Activated T-cell treated with anti-CD3 and anti-CD28 coated beads for 4 hours (primary cell): ENCODE data around the gene CXCR1.
A peak's percentile ranks its signal among the peaks of the same experiment; 100 is the strongest.
"Not testable (repeated sequence)": the region's sequence is repeated elsewhere in the genome, so short reads cannot be mapped to it uniquely, and the experiment has no call there.

Experiments used
- DNase-seq: peaks from one replicate; pipeline ENCODE4 v3.0.0-alpha.2; 2020

Gene CXCR1

DNA sequence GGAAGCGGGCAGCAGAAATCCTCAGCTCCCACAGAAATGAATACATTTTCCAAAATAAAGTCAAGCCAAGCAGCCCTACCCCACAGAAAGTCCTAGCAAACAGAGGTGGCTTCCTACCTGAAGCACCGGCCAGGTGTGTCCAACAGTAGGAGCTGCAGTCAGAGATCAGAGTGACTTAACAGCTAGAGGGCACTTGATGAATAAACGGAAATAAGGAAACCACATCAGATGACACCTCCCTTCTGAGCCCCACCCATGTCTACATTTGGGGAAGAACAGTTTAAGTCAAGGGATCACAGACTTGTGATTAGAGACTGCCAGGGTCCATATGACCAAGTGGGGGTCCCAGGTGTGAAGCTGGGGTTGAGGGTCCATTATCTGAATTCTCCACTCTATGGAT lies at the start of gene CXCR1:
Gene CXCR1 (minus strand): TSS at position 172 of the 400 bp plus-strand sequence. CDS start 1,751 bp downstream, outside the sequence.
- DNase-seq: peak; percentile 14

DNA sequence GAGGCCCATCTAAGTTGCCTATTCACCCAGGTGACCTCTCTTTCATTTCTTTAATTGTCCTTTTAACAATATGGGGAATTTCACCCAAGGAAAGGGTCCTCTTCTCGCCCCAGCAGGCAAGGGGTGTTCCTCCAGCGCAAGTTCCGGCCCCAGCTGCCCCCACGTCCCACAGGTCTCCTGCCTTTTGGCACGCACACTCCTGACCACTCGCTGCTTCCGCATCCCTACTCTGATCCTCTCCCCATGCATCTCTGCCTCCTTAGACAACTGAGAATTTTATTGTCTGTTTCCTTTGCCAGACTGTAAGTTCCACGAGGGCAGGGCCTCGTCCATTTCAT lies 49.5 kb upstream of the CXCR1 start:
- no peak for DNase-seq

DNA sequence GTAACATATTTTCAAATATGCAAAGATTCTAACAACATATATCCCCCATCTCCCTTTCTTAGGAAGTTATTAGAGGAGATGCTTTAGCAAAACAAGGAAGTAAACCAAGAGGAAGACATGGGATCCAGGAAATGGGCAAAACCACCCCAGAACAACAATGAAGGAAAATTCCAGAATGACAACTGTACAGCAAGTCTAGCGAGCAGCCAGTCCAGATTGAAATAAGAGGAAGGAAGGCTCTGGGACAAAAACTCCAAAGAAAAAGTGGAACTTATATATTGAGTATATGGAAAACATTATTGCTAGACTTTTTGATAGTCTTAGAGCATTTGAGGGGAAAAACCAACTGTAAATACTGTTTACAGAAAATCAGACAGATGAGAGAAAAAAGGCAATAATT lies 47.4 kb upstream of the CXCR1 start:
- DNase-seq: no peak

DNA sequence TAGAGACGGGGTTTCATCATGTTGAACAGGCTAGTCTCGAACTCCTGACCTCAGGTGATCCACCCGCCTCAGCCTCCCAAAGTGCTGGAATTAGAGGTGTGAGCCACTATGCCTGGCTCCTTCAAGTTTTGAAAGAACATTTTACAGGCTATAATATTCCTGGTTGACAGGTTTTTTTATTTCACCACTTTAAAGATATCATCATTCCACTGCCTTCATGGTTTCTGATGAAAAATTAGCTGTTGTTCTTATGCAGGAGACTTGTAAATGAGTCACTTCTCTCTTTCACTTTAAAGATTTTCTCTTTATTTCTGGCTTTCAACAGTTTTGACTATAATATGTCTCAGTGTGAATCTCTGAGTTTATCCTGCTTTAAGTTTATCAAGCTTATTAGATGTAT lies 42.3 kb upstream of the CXCR1 start:
- DNase-seq: no peak

DNA sequence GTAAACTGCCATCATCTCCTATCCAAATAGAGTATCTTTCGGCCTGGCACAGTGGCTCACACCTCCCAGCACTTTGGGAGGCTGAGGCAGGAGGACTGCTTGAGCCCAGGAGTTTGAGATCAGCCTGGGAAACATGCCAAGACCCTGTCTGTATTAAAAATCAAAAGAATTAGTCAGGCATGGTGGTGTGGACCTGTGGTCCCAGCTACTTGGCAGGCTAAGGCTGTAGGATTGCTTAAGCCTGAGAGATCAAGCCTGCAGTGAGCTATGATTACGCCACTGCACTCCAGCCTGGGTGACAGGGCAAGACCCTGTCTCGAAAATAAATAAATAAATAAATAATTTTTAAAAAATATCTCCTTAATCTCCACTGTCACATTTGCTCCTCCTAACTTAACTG lies 35.5 kb upstream of the CXCR1 start:
- DNase-seq: no peak

DNA sequence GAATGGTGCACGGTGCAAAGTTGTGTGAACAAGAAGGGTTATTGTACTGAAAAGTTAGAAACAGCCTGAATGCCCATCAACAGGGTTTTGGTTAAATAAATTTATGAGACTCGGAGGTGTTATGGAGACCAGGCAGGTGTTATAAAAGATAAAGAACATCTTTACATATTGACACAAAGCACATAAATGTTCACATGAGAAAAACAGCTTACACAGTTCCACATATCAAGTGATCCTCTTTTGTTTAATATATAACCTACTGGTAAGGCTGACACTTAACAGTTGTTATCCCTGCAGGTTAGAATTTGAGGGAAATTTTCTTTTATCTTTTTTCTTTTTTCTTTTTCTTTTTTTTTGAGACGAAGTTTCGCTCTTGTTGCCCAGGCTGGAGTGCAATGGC lies 30.2 kb upstream of the CXCR1 start:
- DNase-seq: no peak

DNA sequence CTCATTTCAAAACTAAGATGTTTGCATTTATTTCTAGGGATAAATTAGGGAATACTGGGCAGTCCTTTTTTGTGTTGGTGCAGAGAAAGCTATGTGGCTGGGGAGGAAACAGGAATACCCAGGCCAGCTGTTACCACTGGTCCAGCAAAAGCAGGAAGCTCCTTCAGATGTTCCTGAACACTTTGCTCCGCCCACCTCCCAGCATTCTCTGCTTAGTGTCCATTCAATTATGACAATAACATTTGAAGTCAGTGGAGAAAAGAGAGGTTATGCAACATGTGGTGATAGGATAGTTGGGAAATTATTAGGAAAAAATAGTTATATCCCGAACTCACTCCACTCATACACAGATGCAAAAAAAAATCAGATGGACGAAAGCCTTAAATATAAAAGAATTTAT lies 28.1 kb upstream of the CXCR1 start:
- DNase-seq: no peak

DNA sequence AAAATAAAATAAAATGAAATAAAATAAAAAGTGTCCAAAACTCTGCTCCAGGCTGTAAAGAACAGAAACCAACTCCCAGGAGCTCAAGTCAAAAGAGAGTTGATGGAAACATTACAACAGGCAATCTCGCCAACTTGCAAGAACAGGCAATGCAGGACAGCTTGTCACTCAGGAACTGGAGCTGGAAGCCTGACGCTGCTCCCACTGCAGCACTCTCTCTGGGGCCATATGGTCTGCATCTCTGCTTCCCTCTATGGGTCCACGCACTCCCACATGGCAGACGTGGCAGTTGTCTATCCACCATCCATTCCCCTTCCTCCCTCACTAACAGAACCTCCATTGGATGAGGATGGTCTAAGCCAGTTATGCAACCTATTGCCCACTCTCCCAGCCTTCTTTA lies 26.9 kb upstream of the CXCR1 start:
- DNase-seq: no peak

DNA sequence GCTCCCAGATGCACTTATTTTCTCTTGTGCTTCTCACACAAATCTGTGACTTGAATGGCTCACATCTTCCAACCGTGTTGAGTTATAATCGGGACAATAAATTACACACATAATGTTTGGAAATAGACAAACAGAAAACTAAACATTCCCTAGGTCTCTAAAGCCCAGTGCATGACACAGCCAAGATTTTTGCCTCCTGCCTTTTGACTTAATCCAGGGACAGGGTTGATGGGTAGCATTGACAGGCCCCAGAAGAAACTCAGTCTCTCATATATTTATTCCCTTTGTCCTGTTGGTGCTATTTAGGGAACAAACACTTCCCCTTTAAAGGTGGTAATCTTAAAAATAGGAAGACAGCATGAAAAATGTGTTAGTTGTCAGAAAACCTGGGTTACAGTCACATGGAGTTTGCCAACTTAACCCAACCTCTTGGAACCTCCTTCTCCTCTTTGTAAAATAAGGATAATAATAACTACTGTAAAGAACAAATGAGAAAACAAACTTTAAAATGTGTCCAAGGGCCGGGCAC lies 26.2 kb upstream of the CXCR1 start:
- no peak for DNase-seq

DNA sequence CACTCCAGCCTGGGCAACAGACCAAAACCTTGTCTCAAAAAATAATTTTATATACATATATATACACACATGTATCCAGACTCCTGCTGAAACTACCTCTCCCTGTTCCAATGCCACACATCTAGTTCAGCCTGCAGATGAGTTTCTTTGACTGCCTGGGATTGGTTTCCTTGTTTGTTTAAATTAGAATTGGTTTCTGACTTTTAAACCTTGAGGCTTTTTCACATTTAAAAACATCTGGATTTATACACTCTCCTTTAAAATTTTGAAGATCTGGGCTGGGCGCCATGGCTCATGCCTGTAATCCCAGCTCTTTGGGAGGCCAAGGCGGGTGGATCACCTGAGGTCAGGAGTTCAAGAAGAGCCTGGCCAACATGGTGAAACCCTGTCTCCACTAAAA lies 21.8 kb upstream of the CXCR1 start:
- no peak for DNase-seq

DNA sequence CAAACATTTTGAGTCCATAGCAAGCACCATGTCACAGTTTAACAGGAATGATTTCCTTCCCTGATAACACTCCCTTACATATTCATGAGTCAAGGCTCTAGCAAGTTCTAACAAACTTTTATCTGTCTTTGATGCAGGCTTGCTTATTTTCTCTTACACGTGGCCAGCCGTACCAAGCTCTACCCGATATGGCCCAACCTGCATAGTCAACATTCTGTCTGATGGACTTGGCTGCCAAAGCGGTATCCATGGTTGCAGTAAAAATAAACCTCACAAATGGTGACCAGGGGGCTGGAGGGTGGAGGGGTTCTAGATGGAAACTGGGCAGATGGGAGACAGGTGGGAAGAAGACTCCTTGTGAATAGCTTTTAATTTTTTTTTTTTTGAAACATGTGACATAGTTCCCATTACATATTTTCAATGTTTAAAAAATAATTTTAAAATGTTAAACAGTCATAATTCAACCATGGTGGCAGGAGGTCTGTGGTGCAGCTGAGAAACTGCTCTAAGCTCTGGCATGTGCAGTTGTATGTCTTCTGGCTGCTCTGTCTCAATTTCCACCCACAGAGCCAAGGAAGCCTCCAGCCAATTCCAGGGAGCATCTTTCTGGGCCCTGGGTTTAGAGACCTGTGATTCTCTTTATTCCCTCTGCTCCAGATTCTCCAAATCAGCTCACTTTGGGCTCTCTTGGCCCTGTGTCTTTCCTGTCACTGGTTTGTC lies 20.7 kb upstream of the CXCR1 start:
- no peak for DNase-seq

DNA sequence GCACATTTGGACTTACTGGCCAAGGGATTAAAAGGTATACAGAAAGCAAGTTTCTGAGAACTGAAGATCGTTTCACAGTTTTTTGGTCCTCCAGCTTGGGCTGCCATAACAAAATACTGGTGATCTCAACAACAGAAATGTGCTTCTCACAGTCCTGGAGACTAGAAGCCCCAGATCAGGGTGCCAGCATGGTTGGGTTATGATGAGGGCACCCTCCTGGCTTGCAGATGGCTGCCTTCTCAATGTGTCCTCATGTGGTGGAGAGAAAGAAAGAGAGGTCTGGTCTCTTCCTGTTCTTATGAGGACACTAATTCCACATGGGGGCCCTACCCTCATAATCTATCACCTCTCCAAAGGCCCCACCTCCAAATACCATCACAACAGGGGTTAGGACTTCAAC lies 20.1 kb upstream of the CXCR1 start:
- DNase-seq: no peak

DNA sequence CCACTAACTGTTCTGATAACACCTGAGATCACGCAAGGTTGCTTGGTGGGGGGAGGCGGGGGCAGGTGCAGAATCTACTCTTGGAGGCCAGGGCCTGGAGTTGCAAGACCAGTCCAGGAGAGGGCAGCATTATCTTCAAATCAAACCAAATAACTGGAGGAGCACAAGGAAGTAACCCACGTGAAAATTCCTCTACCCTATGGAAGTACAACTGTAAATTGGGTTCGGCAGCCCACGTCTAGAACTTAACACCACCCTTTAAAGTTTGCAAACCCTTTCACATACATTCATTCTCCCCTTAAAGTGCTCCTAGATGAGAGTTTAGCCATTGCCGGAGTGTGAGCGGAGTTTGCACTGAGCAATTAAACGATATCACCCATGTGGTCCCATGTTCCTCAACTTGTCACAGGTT lies 19.6 kb upstream of the CXCR1 start:
- peak; percentile 70 for DNase-seq

DNA sequence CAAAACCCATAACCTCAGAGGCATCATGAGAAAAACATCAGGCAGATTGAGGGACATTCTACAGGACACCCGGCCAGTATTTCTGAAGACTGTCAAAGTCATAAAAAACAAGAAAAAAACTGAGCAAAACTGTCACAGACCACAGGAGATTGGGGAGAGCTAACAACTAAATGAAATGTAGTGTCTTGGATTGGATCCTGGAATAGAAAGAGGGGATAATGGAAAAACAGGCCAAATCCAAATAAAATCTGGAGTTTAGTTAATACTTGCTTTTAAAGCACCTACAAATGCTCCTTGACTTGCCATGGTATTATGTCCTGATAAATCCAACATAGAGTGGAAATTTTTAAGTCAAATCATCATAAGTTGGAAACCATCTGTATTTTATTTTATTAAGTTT lies 17.6 kb upstream of the CXCR1 start:
- DNase-seq: no peak

DNA sequence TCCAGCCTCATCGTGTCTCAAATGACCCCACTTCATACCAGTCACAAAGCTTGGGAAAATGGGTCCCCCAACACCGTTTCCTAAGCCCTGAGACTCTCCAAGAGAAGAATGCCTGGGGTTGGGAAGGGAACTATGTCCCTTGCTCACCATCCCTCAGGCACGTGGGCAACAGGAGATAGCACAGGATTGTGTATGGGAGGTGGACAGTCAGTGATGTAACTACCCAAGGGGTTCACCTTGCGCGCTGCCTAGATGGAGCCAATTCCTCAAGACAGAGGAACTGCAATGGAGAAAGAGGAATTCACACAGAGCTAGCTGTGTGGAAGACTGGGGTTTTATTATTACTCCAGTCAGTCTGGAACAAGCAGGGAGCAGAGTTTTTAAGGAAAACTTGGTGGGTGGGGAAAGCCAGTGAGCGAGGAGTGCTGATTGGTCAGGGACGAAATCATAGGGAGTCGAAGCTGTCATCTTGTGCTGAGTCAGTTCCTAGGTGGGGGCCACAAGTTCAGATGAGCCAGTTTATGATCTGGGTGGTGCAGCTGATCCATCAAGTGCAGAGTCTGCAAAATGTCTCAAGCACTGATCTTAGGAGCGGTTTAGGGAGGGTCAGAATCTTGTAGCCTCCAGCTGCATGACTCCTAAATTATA lies 13.8 kb upstream of the CXCR1 start:
- no peak for DNase-seq

DNA sequence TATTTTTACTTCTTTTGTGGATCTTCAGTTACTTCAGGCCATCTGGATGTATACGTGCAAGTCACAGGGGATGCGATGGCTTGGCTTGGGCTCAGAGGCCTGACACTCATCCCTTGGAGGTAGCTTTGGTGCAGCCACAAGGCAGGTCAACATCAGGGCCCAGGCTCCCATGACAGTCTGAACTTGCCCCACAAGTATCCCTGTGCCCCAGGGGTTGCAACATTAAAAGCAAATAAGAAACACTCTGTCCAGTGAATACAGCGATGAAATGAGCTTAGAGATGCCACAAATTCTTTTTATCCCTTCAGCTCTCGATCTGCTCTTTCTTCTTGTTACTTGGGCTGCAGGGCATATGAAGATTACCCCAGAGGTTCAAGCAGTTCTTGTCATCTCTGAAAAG lies 13.0 kb upstream of the CXCR1 start:
- DNase-seq: no peak

DNA sequence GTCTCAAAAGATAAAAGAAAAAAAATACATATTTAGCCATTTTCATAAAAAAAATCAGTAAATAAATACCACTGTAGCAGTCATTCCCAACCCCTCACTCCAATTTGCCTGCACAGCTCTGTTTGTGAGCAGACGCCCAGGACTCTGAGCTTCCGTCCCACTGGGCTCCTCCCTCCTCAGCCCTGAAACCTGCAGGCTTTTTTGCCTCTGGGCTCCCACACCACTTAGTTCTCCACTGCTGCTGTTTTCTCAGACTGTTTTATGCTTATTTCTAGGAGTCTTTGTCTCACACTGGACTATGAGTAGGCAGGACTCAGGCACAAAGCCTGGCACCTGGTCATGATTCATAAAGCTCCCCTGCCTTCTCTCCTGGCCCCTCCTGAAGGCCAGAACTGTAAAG lies 6.1 kb upstream of the CXCR1 start:
- DNase-seq: no peak

DNA sequence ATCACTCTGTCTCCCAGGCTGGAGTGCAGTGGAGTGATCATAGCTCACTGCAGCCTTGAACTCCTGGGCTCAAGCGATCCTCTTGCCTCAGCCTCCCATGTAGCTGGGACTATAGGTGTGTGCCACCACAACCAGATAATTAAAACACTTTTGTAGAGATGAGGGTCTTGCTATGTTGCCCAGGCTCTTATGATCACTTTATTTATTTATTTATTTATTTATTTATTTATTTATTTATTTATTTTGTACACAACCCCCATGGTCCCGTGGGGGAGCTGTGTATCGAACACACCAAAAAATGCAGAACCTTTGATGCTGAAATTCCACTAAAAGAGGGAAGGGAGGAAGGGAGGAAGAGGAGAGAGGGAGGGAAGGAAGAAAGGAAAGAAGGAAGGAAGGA lies 5.0 kb upstream of the CXCR1 start:
- DNase-seq: not testable (repeated sequence)

DNA sequence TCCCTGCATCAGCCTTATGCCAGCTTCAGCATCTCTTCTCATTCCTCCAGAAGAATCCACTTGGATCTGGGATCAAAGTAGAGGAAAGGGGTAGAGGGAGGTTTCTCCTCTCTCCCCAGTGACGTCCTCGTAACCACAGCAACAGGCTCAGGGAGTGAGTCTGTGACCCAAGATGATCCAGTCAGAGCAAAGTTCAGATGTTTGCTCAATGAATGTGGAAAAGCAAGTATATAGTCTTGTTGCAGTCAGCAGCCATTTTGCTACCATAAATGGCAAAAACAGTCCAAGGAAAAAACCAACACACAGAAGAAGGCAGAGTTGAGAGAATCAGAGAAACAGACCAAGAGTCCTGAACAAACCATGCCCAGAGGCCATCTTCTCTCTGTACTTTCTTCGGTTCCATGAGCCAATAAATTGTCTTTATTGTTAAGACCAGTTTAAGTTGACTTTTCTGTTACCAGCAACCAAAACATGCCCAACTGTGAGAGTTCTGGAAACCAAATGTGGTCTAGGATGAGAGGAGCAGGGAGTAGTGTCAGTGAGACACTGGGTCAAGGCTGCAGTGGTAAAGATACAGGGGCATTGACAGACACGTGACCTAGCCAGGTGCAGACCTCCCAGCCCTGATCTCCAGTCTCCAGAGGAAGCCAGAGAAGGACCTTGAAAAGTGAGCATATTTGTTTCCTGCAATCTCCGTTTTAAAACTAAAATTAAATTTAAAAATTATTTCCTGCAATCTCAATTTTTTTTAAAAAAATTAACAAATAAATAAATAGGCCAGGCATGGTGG lies 3.2 kb upstream of the CXCR1 start:
- DNase-seq: no peak

DNA sequence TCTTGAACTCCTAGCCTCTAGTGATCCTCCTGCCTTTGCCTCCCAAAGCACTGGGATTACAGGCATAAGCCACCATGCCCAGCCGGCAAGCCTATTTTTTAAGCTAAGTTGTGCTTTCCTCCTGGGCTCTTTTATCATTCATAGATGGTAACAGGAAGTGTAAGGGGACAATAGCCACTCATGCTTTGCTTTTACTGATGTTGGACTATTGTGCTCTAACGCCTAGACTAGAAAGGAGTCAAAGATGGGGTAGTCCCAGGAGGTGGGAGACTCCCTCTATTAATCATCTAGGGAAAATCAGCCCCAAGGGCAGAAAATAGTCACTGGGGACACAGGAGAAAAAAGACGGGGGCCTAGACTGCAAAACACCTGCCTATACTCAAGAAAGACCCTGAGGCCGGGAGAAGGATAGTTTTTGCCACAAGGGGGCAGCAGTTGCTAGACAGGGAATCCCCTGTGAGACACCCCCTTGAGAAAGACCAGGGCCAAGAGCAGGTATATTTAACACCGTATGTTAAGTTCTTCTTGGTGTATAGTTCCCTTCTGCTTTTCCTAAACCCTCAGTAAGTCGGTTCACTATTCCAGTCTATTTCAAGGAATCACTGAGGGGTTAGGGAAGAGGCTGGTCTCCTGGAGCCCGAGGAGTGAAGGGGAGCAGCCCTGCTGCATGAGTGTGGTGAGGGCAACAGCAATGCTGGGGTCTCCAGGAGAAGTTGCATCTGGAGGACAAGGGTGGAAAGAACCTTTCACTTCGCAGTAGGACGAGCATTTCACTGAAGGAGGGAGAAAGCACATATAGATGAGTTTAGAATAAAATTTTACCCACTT lies 2.1 kb upstream of the CXCR1 start:
- DNase-seq: peak; percentile 71

DNA sequence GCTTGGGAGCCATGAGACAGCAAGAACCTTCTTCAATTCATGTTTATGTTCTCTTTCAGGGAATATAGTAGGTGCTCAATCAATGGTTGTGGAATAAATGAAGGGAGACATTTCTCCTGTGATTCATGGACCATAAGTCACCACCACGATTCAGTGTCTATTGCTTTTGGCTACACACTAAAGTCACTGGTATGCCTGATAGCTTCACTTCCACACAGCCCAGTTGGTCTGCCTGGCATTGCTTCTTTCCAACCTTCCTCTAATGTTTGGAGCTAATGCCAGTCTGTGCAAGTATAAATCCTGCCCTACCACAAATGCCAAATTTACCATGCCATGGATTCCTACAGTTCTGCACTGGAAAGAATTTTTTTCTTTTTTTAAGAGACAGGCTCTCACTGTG lies 1.3 kb upstream of the CXCR1 start:
- no peak for DNase-seq

DNA sequence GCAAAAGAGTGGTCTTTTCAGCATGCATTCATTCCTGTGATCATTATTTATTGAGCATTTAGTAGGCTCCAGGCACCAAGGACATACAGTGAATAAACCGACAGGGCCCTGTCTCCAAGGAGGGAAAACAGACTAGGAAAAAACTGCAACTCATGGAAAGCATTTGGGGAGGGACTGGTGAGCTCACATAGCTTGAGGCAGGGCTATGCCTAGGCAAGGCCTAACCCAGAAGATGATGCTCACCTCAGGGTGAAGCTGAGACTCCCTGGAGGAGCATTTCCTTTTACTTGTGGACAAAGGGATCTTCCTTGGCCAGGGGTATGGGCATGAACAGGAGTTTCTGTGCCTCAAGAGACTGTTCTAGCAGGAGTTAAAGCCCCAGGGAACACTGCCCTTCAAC lies 3.9 kb downstream of the CXCR1 start:
- DNase-seq: no peak

DNA sequence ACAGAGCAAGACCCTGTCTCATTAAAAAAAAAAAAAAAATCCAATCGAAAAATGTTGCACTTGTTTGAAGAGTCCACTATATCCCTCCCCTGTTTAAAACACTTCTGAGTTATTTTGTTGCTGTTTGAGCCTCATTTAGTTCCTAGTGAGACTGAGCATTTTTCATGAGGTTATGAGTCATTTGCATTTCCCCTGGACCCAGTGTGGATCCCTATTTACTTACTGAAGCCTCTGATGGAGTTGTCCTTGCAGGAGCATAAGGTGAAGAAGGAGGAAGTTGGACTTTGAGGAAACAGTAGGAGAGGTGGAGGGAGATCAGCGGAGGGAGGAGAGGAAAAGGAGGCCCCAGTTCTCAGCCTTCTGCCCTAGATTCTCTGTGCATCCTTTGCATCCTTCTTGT lies 5.1 kb downstream of the CXCR1 start:
- no peak for DNase-seq
